ENCODE results near the gene DNAL4.

The DNAL4 gene

DNA sequence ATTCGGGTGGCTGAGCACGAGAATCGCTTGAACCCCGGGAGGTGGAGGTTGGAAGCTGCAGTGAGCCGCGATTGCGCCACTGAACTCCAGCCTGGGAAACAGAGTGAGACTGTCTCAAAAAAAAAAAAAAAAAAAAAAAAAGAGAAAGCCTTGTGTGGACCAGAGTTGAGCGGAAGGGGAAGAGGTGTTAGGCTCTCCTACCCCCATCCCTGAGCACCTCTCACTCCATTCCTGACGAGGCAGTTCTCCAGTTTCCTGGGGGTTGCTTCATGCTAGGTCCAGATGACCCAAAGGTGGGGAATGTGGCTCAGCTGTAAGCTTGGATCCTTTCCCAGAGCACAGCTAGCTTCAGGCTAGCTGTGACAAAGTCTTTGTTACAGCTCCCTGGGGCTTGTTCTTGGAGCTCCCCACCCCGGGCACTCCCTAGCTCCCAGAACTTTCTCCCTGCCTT, 8.8 kb upstream of the DNAL4 start:
- TF ChIP-seq POLR2A (IDR thresholded peaks at IDR 0.05; ENCODE audit: extremely low read depth, insufficient read length) = no peak
- no peak for TF ChIP-seq MYC (IDR thresholded peaks at IDR 0.05; ENCODE audit: low read depth, low read length)
- TF ChIP-seq, protein P1, sequence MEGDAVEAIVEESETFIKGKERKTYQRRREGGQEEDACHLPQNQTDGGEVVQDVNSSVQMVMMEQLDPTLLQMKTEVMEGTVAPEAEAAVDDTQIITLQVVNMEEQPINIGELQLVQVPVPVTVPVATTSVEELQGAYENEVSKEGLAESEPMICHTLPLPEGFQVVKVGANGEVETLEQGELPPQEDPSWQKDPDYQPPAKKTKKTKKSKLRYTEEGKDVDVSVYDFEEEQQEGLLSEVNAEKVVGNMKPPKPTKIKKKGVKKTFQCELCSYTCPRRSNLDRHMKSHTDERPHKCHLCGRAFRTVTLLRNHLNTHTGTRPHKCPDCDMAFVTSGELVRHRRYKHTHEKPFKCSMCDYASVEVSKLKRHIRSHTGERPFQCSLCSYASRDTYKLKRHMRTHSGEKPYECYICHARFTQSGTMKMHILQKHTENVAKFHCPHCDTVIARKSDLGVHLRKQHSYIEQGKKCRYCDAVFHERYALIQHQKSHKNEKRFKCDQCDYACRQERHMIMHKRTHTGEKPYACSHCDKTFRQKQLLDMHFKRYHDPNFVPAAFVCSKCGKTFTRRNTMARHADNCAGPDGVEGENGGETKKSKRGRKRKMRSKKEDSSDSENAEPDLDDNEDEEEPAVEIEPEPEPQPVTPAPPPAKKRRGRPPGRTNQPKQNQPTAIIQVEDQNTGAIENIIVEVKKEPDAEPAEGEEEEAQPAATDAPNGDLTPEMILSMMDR (IDR thresholded peaks at IDR 0.05; ENCODE audit: low read depth, low read length) = no peak
- TF ChIP-seq, protein P2, sequence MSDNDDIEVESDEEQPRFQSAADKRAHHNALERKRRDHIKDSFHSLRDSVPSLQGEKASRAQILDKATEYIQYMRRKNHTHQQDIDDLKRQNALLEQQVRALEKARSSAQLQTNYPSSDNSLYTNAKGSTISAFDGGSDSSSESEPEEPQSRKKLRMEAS (IDR thresholded peaks at IDR 0.05; ENCODE audit: low read depth, low read length) = no peak
- no peak overlapping the region for H3K4me3 ChIP-seq (ENCODE audit: low read depth, low read length)
- DNase-seq (ENCODE audit: low read depth) = no peak

DNA sequence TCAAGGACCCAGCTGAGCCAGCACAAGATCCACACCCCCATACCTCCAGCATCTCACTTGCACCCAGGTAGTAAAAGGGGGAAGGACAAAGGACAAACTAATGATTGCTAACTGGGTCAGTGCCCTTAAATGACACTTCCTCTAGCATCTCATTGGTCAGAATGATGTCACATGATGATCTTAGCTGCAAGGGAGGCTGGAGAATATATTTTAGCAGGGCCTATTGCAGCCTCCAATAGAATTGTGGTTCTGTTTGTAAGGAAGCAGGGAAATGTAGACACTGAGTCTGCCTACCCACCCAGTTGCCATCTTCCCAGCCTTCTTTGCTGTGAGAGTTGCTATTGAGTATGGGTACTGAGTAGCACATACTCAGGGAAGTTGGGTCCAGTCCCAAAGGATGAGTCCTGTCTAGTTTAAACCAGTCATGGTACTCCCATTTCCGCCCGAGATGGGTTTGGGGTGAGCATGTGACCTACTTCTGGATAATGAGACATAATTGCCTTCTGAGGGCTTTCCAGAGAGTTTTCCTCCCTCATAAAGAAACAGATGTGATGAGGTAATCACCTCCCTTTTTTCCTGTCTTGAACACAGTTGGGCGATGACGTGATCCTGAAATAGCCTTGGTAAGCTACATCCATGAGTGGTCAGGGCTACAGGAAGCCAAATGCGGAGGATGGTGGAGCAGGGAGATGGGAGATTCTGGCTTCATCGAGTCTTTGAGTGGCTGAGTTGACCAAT, 5.5 kb upstream of the DNAL4 start:
- DNase-seq (ENCODE audit: low read depth) = no peak
- TF ChIP-seq, protein P2 (IDR thresholded peaks at IDR 0.05; ENCODE audit: low read depth, low read length) = no peak
- TF ChIP-seq POLR2A (IDR thresholded peaks at IDR 0.05; ENCODE audit: extremely low read depth, insufficient read length) = no peak
- TF ChIP-seq MYC (IDR thresholded peaks at IDR 0.05; ENCODE audit: low read depth, low read length) = no peak
- TF ChIP-seq, protein P1 (IDR thresholded peaks at IDR 0.05; ENCODE audit: low read depth, low read length) = no peak
- no peak overlapping the region for H3K4me3 ChIP-seq (ENCODE audit: low read depth, low read length)

DNA sequence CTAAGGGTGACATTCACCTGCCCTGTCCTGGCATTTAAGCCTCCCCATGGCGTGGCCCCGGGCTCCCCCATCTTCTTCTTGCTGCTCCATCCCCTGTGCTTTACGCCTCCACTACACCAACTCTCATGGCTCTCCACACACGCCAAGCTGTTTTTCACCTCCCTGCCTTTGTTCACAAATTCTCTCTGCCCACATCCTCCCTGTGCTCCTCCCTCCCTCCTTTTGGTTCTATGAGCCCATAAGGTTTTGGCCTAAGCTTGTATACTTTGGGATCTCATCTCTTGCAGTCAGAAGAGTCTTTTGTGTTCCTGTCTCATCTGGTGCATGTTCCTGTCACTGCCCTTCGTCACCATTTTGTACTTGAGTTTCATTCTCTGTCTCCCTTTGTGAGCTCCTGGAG, 4.6 kb upstream of the DNAL4 start:
- TF ChIP-seq, protein P2 (IDR thresholded peaks at IDR 0.05; ENCODE audit: low read depth, low read length) = no peak
- TF ChIP-seq, protein P1 (IDR thresholded peaks at IDR 0.05; ENCODE audit: low read depth, low read length) = no peak
- TF ChIP-seq MYC (IDR thresholded peaks at IDR 0.05; ENCODE audit: low read depth, low read length) = no peak
- no peak for TF ChIP-seq POLR2A (IDR thresholded peaks at IDR 0.05; ENCODE audit: extremely low read depth, insufficient read length)
- no peak for DNase-seq (ENCODE audit: low read depth)
- H3K4me3 ChIP-seq (ENCODE audit: low read depth, low read length) = no peak overlapping the region

DNA sequence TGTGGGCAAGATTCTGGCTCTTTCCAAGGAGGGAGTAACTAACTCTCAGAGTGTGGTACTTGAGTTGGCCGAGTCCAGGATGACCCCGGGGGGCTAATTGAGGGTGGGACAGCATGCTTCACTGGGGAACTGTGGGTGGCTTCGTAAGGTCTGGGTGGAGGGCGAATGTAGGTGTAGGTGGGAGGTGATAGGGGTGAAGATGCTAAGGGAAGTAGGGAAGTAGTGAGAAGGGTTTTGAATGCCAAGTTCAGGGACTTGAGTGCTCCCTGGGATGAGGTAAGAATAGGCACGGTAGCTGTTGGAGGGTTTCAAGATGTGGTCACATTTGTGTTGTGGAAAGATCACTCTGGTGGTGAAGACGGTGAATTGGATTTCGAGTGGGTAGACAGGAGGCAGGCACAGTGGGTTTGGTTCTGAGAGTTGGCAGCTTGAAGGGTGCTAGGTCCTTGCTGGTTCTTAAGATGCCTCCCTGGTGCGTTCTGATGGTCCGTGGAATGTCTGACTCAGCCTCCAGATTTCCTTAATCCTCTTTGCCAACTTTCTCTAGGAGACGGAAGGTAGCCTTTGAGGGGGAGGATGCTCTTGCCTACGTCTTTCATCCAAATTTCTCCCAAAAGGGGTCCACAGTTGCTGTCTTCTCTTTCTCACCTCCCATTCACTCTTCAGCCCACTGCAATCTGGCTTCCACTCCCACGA, 2.5 kb upstream of the DNAL4 start:
- DNase-seq (ENCODE audit: low read depth) = no peak
- TF ChIP-seq, protein P1 (IDR thresholded peaks at IDR 0.05; ENCODE audit: low read depth, low read length) = no peak
- TF ChIP-seq, protein P2 (IDR thresholded peaks at IDR 0.05; ENCODE audit: low read depth, low read length) = no peak
- TF ChIP-seq POLR2A (IDR thresholded peaks at IDR 0.05; ENCODE audit: extremely low read depth, insufficient read length) = no peak
- TF ChIP-seq MYC (IDR thresholded peaks at IDR 0.05; ENCODE audit: low read depth, low read length) = no peak
- H3K4me3 ChIP-seq (ENCODE audit: low read depth, low read length) = no peak overlapping the region

DNA sequence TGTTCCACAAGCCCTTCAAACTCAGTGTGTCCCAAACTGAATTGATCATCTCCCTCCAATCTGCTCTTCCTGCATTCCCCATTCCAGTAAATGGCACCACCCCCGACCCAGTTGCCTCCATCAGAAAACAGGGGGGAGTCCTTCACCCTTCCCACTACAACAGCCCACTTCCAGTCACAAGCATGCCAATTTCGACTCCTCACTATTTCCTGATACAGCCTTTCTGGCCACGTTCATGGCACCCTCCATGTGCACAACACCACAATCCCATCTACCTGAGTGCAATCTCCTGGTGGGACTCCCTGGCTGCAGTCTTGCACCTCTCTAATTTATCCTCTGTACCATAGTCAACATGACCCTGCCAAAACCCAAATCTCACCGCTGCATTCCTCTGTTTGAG, 1.6 kb upstream of the DNAL4 start:
- no peak for TF ChIP-seq POLR2A (IDR thresholded peaks at IDR 0.05; ENCODE audit: extremely low read depth, insufficient read length)
- TF ChIP-seq MYC (IDR thresholded peaks at IDR 0.05; ENCODE audit: low read depth, low read length) = no peak
- TF ChIP-seq, protein P1 (IDR thresholded peaks at IDR 0.05; ENCODE audit: low read depth, low read length) = no peak
- TF ChIP-seq, protein P2 (IDR thresholded peaks at IDR 0.05; ENCODE audit: low read depth, low read length) = no peak
- no peak overlapping the region for H3K4me3 ChIP-seq (ENCODE audit: low read depth, low read length)
- no peak for DNase-seq (ENCODE audit: low read depth)

Data from NB4 (cell line).